IPS-20b (cell line): Measurements from ENCODE around the gene SPON1.
"Not testable (repeated sequence)": the region's sequence is repeated elsewhere in the genome, so short reads cannot be mapped to it uniquely, and the experiment has no call there.

Source experiments
- H3K27ac ChIP-seq: one replicate; pipeline ENCODE4 v1.5.1; 2013; ENCODE audit warnings: low read length
- H3K27me3 ChIP-seq: 2 replicates; pipeline ENCODE4 v1.6.1; 2013; ENCODE audit warnings: mild to moderate bottlenecking, low read length, inconsistent platforms; ENCODE audit not compliant: insufficient read depth
- H3K36me3 ChIP-seq: 2 replicates; pipeline ENCODE4 v1.6.1; 2013; ENCODE audit warnings: low read depth, mild to moderate bottlenecking, inconsistent platforms, low read length, moderate library complexity; ENCODE audit not compliant: insufficient read depth
- H3K4me1 ChIP-seq: 2 replicates; pipeline ENCODE4 v1.6.1; 2013; ENCODE audit warnings: mild to moderate bottlenecking, control low read depth, inconsistent platforms, low read length, moderate library complexity; ENCODE audit not compliant: insufficient read depth
- H3K4me3 ChIP-seq: 2 replicates; pipeline ENCODE4 v1.5.1; 2013; ENCODE audit warnings: mild to moderate bottlenecking, low read length, inconsistent platforms
- H3K9ac ChIP-seq: 2 replicates; pipeline ENCODE4 v1.6.1; 2013; ENCODE audit warnings: low read depth, mild to moderate bottlenecking, inconsistent platforms, low read length, moderate library complexity
- H3K9me3 ChIP-seq: 2 replicates; pipeline ENCODE4 v1.6.1; 2013; ENCODE audit warnings: mild to moderate bottlenecking, low read depth, low read length, inconsistent platforms; ENCODE audit not compliant: insufficient read depth

Gene SPON1

DNA sequence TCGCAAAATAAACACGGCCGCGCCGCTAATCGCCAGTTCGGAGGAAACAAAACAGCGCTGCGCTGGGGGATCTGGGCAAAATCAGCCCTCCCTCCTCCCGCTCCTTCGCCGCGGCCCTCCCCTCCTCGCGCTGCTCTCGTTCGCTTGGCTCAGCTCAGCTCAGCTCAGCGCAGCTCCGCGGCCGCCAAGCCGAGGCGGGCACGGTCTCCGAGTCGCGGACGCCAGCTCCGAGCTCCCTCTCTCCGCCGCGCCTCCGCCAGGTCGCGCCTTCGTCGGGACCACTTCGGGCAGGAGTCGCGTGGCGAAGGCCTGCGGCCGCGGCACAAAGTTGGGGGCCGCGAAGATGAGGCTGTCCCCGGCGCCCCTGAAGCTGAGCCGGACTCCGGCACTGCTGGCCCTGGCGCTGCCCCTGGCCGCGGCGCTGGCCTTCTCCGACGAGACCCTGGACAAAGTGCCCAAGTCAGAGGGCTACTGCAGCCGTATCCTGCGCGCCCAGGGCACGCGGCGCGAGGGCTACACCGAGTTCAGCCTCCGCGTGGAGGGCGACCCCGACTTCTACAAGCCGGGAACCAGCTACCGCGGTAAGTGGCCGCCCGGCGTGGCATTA is at the start of gene SPON1:
Gene SPON1 (plus strand): TSS at position 162 of the 607 bp plus-strand sequence. CDS start 182 bp downstream, at position 344.
- peaks cover 23% of the 10 kb centered on the region for H3K4me1 ChIP-seq
- no peaks in the 10 kb centered on the region for H3K36me3 ChIP-seq
- peak within 1 kb of the TSS; percentile 10; the same call in 1 of the 2 replicates for H3K9ac ChIP-seq
- H3K4me3 ChIP-seq = peak within 1 kb of the TSS; percentile 68
- H3K27me3 ChIP-seq = peaks cover 96% of the 10 kb centered on the region
- H3K27ac ChIP-seq = no peak within 1 kb of the TSS
- H3K9me3 ChIP-seq = no peaks in the 10 kb centered on the region

DNA sequence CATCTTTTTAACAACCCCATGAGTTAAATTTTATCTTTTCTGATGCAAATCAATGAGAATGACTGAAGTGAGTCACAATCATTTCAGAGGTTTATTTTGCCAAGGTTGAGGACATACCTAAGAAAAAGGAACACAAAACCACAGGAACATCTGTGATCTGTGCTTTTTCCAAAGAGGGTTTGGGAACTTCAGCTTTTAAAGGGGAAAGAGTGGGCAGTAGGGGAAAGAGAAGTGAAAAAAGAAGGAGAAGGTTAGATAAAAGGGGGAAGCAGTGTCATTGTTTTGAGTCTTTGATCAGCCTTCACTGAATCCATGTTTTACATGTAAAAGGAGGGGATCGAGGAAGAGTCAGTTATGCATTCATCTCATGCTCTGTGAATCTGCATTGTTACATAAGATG is 45.3 kb upstream of the SPON1 start:
- H3K4me3 ChIP-seq = peak overlapping the region; percentile 19; the same call in 1 of the 2 replicates
- no peaks in the 10 kb centered on the region for H3K9me3 ChIP-seq
- no peak overlapping the region for H3K27ac ChIP-seq
- no peaks in the 10 kb centered on the region for H3K27me3 ChIP-seq
- H3K4me1 ChIP-seq = peaks cover 10% of the 10 kb centered on the region; the same call in 1 of the 2 replicates
- H3K36me3 ChIP-seq = no peaks in the 10 kb centered on the region
- no peak overlapping the region for H3K9ac ChIP-seq

DNA sequence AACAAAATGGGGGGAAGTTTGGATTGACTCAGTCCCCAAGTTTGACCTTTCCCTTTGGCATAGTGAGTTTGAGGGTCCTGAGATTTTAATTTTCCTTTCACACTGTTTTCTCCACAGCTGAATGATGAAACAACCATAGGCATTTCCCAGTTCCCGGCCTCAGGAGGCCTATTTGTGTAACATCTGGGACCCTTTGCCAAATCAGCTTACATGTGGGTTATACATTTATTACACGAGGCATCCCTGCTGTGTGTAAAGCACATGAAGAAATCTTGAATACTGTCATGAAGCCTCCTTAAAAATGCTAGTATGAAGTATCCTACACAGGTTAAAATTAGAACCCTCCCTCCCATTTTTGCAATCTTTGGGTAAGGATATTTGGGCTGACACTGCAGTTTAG is 44.6 kb upstream of the SPON1 start:
- Histone ChIP-seq H3K9ac (no peak overlapping the region), H3K9me3 (no peaks in the 10 kb centered on the region), H3K4me3 (no peak overlapping the region), H3K27me3 (no peaks in the 10 kb centered on the region), H3K27ac (no peak overlapping the region), H3K4me1 (peaks cover 12% of the 10 kb centered on the region; the same call in 1 of the 2 replicates), H3K36me3 (no peaks in the 10 kb centered on the region)

DNA sequence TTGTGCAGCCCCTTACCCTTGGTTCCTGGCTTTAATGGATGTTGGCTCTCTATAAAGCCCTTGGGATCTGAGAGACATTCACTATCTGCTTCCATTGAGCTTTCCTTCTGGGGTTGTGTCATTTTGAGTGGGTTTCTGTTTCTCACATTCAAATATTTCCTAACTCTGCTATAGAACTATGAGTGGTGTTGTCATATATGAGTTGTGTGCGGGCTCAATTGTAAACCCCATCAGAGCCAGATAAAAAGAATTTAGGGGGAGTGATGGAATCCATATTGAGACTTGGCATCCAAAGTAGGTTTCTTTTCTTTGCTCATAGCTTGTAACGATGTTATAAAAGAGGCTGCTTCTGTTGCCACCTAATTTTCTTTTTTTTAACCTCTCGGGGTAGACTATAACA is 41.8 kb upstream of the SPON1 start:
- H3K27ac ChIP-seq = no peak overlapping the region
- H3K4me1 ChIP-seq = peaks cover 34% of the 10 kb centered on the region
- H3K4me3 ChIP-seq = no peak overlapping the region
- H3K36me3 ChIP-seq = no peaks in the 10 kb centered on the region
- no peaks in the 10 kb centered on the region for H3K9me3 ChIP-seq
- no peak overlapping the region for H3K9ac ChIP-seq
- H3K27me3 ChIP-seq = no peaks in the 10 kb centered on the region

DNA sequence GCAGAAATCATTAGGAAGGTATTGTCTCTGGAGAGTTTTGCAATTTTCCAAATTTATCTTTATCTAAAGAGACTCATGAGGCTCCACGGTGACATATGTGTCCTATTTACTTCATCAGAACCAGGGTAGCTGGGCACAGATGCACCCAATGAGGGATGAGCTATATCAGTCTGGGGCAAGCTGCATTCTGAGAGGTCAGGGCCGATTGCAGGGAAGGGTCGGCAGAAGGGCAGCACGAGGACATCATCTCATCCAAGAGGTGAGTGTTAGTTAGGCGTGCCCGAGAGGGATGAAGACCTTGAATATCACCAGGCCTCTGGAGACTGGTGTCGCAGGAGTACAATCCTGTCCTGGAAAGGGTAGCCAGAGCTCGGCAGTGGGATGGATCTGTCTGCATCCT is 41.0 kb upstream of the SPON1 start:
- Histone ChIP-seq H3K4me3 (no peak overlapping the region), H3K27me3 (no peaks in the 10 kb centered on the region), H3K36me3 (no peaks in the 10 kb centered on the region), H3K9me3 (no peaks in the 10 kb centered on the region), H3K27ac (no peak overlapping the region), H3K4me1 (peaks cover 34% of the 10 kb centered on the region), H3K9ac (no peak overlapping the region)

DNA sequence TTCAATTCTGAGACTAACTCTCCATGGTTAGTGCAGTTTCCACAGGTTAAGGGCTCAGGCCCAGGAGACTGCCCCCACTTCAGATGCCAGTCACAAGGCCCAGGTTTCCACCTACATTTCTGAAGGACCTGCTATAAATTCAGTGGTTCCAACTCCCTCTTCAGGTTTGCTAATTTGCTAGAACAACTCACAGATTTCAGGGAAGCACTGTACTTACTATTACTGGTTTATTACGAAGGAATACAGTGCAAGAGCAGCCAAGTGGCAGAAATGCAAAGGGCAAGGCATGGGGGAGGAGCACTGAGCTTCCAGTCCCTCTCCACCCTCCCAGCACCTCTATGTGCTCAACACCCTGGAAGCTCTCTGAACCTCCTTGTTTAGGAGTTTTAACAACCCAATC is 39.3 kb upstream of the SPON1 start:
- Histone ChIP-seq H3K4me1 (peaks cover 25% of the 10 kb centered on the region), H3K36me3 (no peaks in the 10 kb centered on the region), H3K27ac (no peak overlapping the region), H3K27me3 (no peaks in the 10 kb centered on the region), H3K9ac (no peak overlapping the region), H3K4me3 (no peak overlapping the region), H3K9me3 (no peaks in the 10 kb centered on the region)

DNA sequence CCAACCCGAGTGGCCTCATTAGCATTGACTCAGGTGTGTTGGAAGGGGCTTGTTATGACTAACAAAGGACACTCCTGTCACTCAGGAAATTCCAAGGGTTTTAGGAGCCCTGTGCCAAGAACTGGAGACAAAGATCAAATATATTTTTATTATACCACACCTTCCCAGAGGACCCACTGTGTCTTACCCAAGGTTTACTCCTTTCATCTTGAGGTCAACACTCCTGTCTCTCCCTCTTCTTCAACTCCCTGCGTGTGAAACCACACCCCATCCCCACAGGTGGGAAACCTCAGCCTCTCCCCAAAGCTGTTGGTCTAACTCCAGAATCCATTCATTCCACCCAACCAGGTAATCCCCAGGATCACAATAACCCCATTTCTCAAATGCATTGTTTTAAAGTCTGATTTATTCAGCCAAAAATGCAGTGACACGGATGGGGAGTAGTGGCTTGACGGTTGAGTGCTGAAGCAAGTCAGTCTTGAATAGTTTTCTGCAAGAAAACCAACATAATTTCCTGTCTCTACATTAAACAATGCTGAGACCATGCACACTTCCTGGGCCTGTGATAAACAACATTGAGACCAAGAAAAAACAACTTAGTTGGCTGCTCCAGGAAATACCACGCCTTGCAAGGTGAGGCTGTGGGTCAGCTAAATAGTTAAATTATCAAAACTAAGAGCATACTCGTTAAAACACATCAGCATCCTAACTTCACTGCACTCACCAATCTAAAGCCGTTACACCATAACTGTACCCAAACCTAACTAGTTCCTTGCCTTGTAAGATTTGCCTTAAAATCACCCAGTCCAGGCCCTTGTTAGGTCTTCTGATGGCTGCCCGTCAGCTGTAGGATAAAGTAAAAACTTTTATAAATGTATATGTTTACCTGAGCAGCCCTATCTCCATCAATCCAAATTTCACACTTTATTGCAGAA is 38.5 kb upstream of the SPON1 start:
- no peak overlapping the region for H3K4me3 ChIP-seq
- H3K4me1 ChIP-seq = peaks cover 24% of the 10 kb centered on the region
- no peak overlapping the region for H3K27ac ChIP-seq
- no peaks in the 10 kb centered on the region for H3K36me3 ChIP-seq
- H3K9me3 ChIP-seq = no peaks in the 10 kb centered on the region
- H3K27me3 ChIP-seq = no peaks in the 10 kb centered on the region
- no peak overlapping the region for H3K9ac ChIP-seq

DNA sequence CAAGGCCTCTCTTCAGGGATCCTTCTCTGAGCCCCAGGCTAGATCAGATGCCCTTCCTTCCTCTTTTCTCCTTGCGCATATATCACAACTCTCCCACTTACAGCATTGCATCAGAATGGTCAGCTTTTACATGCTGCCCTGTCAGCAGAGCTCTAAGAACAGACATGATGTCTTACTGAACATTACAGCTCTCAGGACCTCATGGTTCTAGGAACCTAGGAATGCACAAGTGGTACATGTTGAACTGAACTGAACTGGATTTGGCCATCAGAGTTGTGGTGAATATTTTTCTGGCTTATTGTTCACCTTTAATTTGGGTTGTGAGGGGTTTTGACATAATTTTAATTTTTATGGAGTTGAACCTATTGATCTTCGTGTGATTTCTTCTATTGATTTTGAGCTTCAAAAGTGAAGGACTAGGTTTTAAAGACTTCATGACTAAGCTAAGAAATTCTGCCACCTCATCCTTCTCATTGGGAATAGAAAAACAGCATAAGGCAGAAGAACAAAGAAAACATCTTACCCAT is 37.7 kb upstream of the SPON1 start:
- Histone ChIP-seq H3K4me3 (no peak overlapping the region), H3K4me1 (peaks cover 24% of the 10 kb centered on the region), H3K9ac (no peak overlapping the region), H3K36me3 (no peaks in the 10 kb centered on the region), H3K9me3 (no peaks in the 10 kb centered on the region), H3K27ac (no peak overlapping the region), H3K27me3 (no peaks in the 10 kb centered on the region)

DNA sequence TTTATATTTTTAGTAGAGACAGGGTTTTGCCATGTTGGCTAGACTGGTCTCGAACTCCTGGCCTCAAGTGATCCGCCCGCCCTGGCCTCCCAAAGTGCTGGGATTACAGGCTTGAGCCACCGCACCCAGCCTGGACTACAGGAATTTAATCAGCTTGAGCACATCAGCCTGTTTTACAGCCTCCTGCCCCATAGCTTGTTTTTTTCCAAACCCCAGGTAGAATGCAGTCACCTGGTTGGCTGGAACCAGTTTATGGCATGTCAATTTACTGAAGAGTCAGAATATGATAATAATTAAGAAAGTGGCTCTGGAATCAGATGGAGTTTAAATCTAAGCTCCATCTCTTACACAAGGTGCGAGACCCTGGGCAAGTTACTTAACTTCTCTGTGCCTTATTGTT is 36.2 kb upstream of the SPON1 start:
- H3K27ac ChIP-seq, H3K9ac ChIP-seq, H3K36me3 ChIP-seq, H3K27me3 ChIP-seq, H3K9me3 ChIP-seq, H3K4me3 ChIP-seq: not testable (repeated sequence)
- peaks cover 24% of the 10 kb centered on the region for H3K4me1 ChIP-seq

DNA sequence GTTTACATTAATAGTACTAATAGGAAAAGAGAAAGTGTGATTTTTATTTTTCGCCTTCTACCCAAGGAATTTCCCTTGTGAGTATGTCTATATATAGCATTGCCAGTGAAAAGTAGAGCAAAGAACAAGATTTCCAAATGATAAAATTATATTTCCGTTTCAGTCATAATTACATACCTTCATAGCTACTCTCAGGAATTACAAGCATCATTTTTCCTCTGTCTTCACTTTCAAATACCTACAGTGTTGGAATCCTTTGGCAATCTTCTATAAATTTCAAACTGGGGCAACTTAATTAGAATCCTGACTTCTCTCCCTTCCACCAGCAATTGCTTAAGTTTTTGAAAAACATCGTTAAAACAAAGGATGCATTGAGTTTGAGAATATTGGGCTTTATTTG is 35.5 kb upstream of the SPON1 start:
- Histone ChIP-seq H3K4me3 (no peak overlapping the region), H3K9me3 (no peaks in the 10 kb centered on the region), H3K9ac (no peak overlapping the region), H3K36me3 (no peaks in the 10 kb centered on the region), H3K4me1 (peaks cover 24% of the 10 kb centered on the region), H3K27me3 (no peaks in the 10 kb centered on the region), H3K27ac (no peak overlapping the region)

DNA sequence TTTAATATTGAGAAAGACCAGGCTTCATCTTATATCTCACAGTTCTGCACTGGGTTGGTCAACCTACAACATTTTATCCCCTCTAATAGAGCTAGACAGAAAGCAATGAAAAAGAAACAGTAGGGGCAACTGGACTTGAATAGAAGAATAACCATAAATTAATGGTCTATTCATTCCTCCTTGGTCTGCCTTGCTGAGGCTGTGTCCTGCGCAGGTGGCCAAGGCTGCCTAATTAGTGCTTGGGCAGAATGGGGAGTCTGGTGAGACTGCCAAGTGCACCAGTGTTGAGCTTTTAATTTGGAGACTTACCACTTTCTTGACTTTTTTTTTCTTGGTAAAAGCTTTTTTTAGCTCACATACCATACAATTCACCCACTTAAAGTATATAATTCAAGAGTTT is 35.0 kb upstream of the SPON1 start:
- Histone ChIP-seq H3K36me3 (no peaks in the 10 kb centered on the region), H3K4me1 (peaks cover 24% of the 10 kb centered on the region), H3K27me3 (no peaks in the 10 kb centered on the region), H3K27ac (no peak overlapping the region), H3K4me3 (no peak overlapping the region), H3K9ac (no peak overlapping the region), H3K9me3 (no peaks in the 10 kb centered on the region)
